Activated naive CD4-positive, alpha-beta T cell treated with anti-CD3 and anti-CD28 coated beads, Interleukin-2, amount 50 U/mL, for 24 hours (primary cell): ENCODE data around the gene MYH7.

Source experiments
- H3K27ac Mint-ChIP-seq: one replicate; pipeline ENCODE4 v1.8.0; 2021; ENCODE audit warnings: mild to moderate bottlenecking, mixed read lengths
- H3K27me3 Mint-ChIP-seq: one replicate; pipeline ENCODE4 v1.8.0; 2021; ENCODE audit warnings: mixed read lengths
- H3K36me3 Mint-ChIP-seq: one replicate; pipeline ENCODE4 v1.8.0; 2021; ENCODE audit warnings: mixed read lengths
- H3K4me1 Mint-ChIP-seq: one replicate; pipeline ENCODE4 v1.8.0; 2021; ENCODE audit warnings: mixed read lengths
- H3K4me3 Mint-ChIP-seq: one replicate; pipeline ENCODE4 v1.8.0; 2021; ENCODE audit warnings: mild to moderate bottlenecking, mixed read lengths
- H3K9me3 Mint-ChIP-seq: one replicate; pipeline ENCODE4 v1.8.0; 2021; ENCODE audit warnings: mixed read lengths

The MYH7 gene

DNA sequence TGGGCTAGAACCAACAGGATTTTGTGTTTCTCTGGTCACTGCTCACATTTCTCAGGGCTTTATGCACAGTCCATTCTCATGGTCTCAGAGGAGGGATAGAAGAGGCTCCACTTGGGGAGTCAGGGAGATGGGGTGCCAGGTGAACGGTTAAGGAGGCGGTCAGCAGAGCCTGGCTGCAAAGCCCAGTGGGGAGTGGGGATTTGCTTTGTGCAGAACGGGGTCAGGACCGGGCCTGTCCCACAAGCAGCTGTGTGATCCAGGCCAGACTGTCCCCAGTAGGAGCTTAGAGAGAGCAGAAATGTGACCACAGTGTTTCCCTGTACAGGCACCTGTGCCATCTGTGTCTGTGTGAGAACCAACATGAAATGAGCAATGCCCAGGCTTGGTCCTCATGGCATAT lies 54.5 kb downstream of the MYH7 start:
- Mint-ChIP-seq H3K27me3 (peaks cover 4% of the 10 kb centered on the region), H3K9me3 (no peaks in the 10 kb centered on the region), H3K4me1 (no peaks in the 10 kb centered on the region), H3K36me3 (no peaks in the 10 kb centered on the region), H3K4me3 (no peak overlapping the region), H3K27ac (peak overlapping the region; percentile 69)

GRCh38 chr14:23380197-23380914 lies 55.1 kb downstream of the MYH7 start:
- no peaks in the 10 kb centered on the region for H3K36me3 Mint-ChIP-seq
- no peak overlapping the region for H3K4me3 Mint-ChIP-seq

DNA sequence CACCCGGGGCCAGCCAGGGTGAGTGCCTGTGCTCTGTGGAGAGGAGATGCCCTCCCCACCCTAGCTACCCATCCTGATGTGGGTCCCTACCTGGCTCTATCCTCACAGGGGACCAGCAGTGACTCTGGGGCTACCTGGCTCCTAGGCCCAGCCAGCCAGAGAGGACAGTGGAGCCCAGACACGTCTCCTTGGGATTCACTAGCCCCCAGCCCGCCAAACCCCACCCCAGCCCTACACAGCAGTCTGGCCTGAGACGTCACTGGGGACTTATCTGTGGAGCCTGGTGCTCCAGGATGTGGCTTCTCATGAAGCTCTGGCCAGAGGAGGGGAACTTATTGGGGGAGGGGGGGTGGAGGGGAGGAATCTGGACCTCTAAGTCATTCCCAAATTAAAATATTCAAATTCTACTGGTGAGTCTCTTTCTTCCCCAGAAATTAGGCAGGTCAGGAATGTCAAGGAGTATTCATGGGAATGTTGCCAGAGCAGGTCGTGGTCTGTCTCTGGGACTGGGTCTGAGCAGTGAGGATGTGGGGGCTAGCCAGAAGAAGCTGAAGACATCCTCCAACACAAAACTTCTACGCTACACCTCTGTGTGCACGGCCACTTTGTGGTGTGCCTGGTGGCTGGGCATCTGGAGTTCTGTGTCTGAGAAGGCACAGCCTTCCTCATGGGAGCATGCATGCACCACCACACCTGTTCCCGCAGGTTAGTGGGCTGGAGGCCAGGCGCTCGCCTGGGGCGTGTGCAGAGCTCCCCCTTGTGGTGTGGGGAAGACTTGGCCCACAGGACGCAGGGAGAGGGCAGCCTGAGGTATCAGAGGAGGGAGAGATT lies 55.9 kb downstream of the MYH7 start:
- Mint-ChIP-seq H3K27me3 (peaks cover 4% of the 10 kb centered on the region), H3K9me3 (no peaks in the 10 kb centered on the region), H3K4me3 (no peak overlapping the region), H3K36me3 (no peaks in the 10 kb centered on the region), H3K4me1 (no peaks in the 10 kb centered on the region), H3K27ac (no peak overlapping the region)

More at GRCh38 chr14:23380197-23380914, 55.1 kb downstream of the MYH7 start:
- no peaks in the 10 kb centered on the region for H3K9me3 Mint-ChIP-seq
- H3K4me1 Mint-ChIP-seq: no peaks in the 10 kb centered on the region
- peaks cover 4% of the 10 kb centered on the region for H3K27me3 Mint-ChIP-seq
- H3K27ac Mint-ChIP-seq: peak overlapping the region; percentile 69

- H3K36me3 Mint-ChIP-seq: no peaks in the 10 kb centered on the region
- no peak overlapping the region for H3K4me3 Mint-ChIP-seq
- H3K9me3 Mint-ChIP-seq: no peaks in the 10 kb centered on the region
- no peak overlapping the region for H3K27ac Mint-ChIP-seq
- peaks cover 4% of the 10 kb centered on the region for H3K27me3 Mint-ChIP-seq
- no peaks in the 10 kb centered on the region for H3K4me1 Mint-ChIP-seq
Measured at GRCh38 chr14:23378612-23379220, 56.7 kb downstream of the MYH7 start.

DNA sequence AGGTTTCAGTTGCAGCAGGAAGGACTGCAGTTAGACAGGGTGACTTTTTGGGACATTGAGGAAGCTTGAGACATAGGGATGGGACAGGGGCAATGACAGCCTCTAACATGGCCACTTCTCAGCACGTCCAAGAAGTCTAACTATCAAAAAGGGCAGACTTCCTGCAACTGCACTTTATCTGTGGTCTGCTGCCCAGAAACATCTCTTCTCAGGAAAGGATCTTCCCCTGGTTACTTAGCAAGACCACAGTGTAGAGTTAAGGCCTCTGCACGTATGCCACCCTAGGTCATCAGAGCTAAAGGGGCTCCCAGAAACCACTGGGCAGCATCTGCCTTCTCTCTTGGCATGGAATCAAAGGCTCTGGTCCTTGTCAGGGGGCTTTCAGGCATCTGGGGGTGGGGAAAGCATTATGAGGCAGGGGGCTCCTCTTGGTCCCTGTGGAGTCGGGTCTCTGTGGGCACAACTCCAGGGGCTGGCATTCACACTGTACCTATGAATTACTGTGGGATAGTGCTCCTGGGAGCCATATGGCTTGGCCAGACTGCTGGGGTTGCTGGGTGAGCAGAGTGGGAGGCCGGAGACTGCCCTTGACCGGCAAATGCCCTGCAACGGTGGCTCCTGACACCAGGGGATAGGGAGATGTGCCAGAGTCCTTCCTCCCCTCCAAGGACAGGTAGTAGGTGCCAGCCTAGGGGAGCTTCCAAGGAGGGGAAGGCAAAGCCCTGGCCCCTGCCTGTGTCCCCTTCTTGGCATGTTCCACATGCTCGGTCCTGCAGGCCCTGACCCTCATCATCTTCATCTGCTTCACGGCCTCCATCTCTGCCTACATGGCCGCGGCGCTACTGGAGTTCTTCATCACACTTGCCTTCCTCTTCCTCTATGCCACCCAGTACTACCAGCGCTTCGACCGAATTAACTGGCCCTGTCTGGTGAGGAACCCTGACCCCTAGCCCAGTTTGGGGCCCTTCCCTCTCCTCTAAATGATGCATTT lies 57.6 kb downstream of the MYH7 start:
- H3K27me3 Mint-ChIP-seq: peaks cover 4% of the 10 kb centered on the region
- H3K27ac Mint-ChIP-seq: no peak overlapping the region

GRCh38 chr14:23377198-23377550 lies 58.3 kb downstream of the MYH7 start:
- H3K27ac Mint-ChIP-seq: no peak overlapping the region
- no peak overlapping the region for H3K4me3 Mint-ChIP-seq
- peaks cover 4% of the 10 kb centered on the region for H3K27me3 Mint-ChIP-seq
- no peaks in the 10 kb centered on the region for H3K9me3 Mint-ChIP-seq
- H3K36me3 Mint-ChIP-seq: no peaks in the 10 kb centered on the region
- no peaks in the 10 kb centered on the region for H3K4me1 Mint-ChIP-seq

More for the DNA sequence above, 57.6 kb downstream of the MYH7 start:
- Mint-ChIP-seq H3K4me1 (no peaks in the 10 kb centered on the region), H3K9me3 (no peaks in the 10 kb centered on the region), H3K36me3 (no peaks in the 10 kb centered on the region), H3K4me3 (no peak overlapping the region)

DNA sequence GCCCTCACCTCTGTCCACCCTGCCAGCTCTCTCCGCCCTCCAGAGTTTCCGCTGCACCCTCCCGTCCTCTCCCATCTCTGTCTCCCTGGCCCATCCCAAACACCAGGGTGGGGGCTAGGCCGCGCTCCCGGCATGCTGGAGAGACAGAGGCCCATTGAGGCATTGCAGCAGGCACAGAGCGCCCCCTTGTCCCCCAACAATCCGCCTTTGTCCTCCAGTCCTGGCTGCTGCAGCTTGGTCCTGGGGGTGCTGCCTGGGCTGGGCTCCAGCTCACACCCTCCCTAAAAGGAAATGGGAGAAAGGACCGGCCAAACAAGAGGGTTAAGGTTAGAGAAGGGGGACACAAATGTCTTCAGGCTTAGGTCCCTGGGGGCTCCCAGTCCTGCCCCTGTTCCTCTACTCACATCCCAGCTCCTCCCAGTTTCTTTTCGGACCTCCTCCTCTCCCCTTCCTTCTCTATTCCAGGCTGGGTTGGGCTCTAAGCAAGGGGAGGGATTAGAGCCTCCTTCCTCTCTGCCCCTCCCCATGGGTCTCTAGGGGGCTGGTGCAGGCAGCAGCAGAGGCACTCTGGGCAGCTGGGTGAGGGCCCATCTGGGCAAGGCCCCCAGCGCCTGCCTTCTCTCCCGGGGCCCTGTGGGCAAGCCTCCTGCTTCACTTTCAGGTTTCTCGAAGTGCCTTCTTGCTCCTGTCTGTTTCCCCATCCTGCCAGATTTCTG lies 58.8 kb downstream of the MYH7 start, which contains the start of gene CMTM5:
TSS of gene CMTM5 (plus strand) at position 565 of the 716 bp plus-strand sequence. CDS start 206 bp downstream, outside the sequence.
- no peak within 1 kb of the TSS for H3K27ac Mint-ChIP-seq
- peaks cover 2% of the 10 kb centered on the region for H3K27me3 Mint-ChIP-seq
- H3K36me3 Mint-ChIP-seq: no peaks in the 10 kb centered on the region
- H3K4me1 Mint-ChIP-seq: no peaks in the 10 kb centered on the region
- H3K9me3 Mint-ChIP-seq: no peaks in the 10 kb centered on the region
- no peak within 1 kb of the TSS for H3K4me3 Mint-ChIP-seq

- Mint-ChIP-seq H3K4me1 (no peaks in the 10 kb centered on the region), H3K4me3 (no peak overlapping the region), H3K36me3 (no peaks in the 10 kb centered on the region), H3K27ac (no peak overlapping the region), H3K27me3 (peaks cover under 1% of the 10 kb centered on the region), H3K9me3 (no peaks in the 10 kb centered on the region)
Measured at GRCh38 chr14:23375527-23376251, 59.8 kb downstream of the MYH7 start.

GRCh38 chr14:23373041-23373440 lies 62.4 kb downstream of the MYH7 start:
- peaks cover 2% of the 10 kb centered on the region for H3K27me3 Mint-ChIP-seq
- no peaks in the 10 kb centered on the region for H3K9me3 Mint-ChIP-seq
- H3K27ac Mint-ChIP-seq: no peak overlapping the region
- H3K4me1 Mint-ChIP-seq: no peaks in the 10 kb centered on the region
- no peaks in the 10 kb centered on the region for H3K36me3 Mint-ChIP-seq
- H3K4me3 Mint-ChIP-seq: no peak overlapping the region

DNA sequence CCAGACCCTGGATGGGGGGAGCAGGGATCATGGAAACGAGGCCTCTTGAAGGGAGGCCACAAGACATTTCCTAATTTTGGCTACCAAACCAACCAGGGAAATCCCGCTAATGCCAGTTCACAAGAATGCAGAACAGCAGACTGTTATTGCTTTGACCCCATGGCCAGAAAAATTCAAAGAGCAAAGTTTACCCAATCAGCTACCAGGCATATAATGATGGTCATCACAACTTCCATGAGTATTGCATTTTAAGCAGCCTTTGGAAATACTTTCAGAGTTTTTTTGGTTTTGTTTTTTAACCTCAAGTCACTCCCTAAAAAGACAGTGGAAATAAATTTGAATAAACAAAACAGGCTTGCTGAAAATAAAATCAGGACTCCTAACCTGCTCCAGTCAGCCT lies 63.0 kb downstream of the MYH7 start, which contains the start of gene IL25:
TSS of gene IL25 (plus strand) at position 301 of the 400 bp plus-strand sequence.
- Mint-ChIP-seq H3K27ac (no peak within 1 kb of the TSS), H3K27me3 (peaks cover 2% of the 10 kb centered on the region), H3K4me3 (no peak within 1 kb of the TSS), H3K4me1 (no peaks in the 10 kb centered on the region), H3K9me3 (no peaks in the 10 kb centered on the region), H3K36me3 (no peaks in the 10 kb centered on the region)

- H3K4me3 Mint-ChIP-seq: no peak overlapping the region
- no peak overlapping the region for H3K27ac Mint-ChIP-seq
- peaks cover 7% of the 10 kb centered on the region for H3K27me3 Mint-ChIP-seq
- H3K9me3 Mint-ChIP-seq: no peaks in the 10 kb centered on the region
- no peaks in the 10 kb centered on the region for H3K36me3 Mint-ChIP-seq
- no peaks in the 10 kb centered on the region for H3K4me1 Mint-ChIP-seq
Measured at GRCh38 chr14:23371865-23372264, 63.6 kb downstream of the MYH7 start.

- Mint-ChIP-seq H3K4me1 (no peaks in the 10 kb centered on the region), H3K36me3 (no peaks in the 10 kb centered on the region), H3K27me3 (peaks cover 12% of the 10 kb centered on the region), H3K4me3 (no peak overlapping the region), H3K27ac (no peak overlapping the region), H3K9me3 (no peaks in the 10 kb centered on the region)
Measured at GRCh38 chr14:23370221-23370620, 65.2 kb downstream of the MYH7 start.

- Mint-ChIP-seq H3K36me3 (no peaks in the 10 kb centered on the region), H3K4me3 (no peak overlapping the region), H3K27ac (no peak overlapping the region), H3K27me3 (peaks cover 18% of the 10 kb centered on the region), H3K9me3 (no peaks in the 10 kb centered on the region), H3K4me1 (no peaks in the 10 kb centered on the region)
Measured at GRCh38 chr14:23366426-23366921, 69.0 kb downstream of the MYH7 start.
